Esophagus mucosa (tissue), 1 donor: Measurements from ENCODE around the gene ATG9A. TPM values are rescaled to one million over a fixed set of nuclear protein-coding genes. Genes with fewer than 3 reads are reported as not detected.

ENCODE experiments used
- ATAC-seq: fragments of 200-7000 bp; cut with Tn5 transposase; one replicate; pipeline ENCODE4 v1.9.1; 2020
- total RNA-seq: library from RNA; stranded (reverse); gene quantifications from one replicate; pipeline ENCODE4 v1.2.4, GENCODE V29; 2023
- donor health status: DM: yes; HTN: yes; CAD: no.

Gene ATG9A
- total RNA-seq, 1 donor from 2014 or later, result 29.9 TPM

GRCh38 chr2:219252084-219252483 is 22.6 kb upstream of the ATG9A start:
- peak; percentile 27 for ATAC-seq

GRCh38 chr2:219251656-219252055 is 22.2 kb upstream of the ATG9A start:
- ATAC-seq, result no peak

- ATAC-seq, result no peak
Observed at GRCh38 chr2:219250049-219250781, 20.8 kb upstream of the ATG9A start.

- ATAC-seq, result peak; percentile 79
Observed at GRCh38 chr2:219249203-219249980, 20.0 kb upstream of the ATG9A start.

- ATAC-seq, result no peak
Observed at GRCh38 chr2:219248845-219249202, 19.4 kb upstream of the ATG9A start.

GRCh38 chr2:219247678-219248642 is 18.5 kb upstream of the ATG9A start:
- ATAC-seq, result no peak

- ATAC-seq, result no peak
Observed at GRCh38 chr2:219246559-219246958, 17.1 kb upstream of the ATG9A start.

- no peak for ATAC-seq
Observed at GRCh38 chr2:219245899-219246230, 16.4 kb upstream of the ATG9A start.

GRCh38 chr2:219245148-219245898 is 15.9 kb upstream of the ATG9A start, which contains the start of the genes GLB1L and STK16:
TSS of gene GLB1L (minus strand) at chr2:219245444. CDS start at chr2:219243573, 1,871 bp downstream.
TSS of gene STK16 (plus strand) at chr2:219245479. CDS start at chr2:219246000, 521 bp downstream.
- peak; percentile 56 for ATAC-seq

- ATAC-seq, result no peak
Observed at GRCh38 chr2:219244789-219245147, 15.3 kb upstream of the ATG9A start.

- ATAC-seq, result no peak
Observed at GRCh38 chr2:219243291-219243761, 13.9 kb upstream of the ATG9A start.

GRCh38 chr2:219234331-219234730 is 4.9 kb upstream of the ATG9A start:
- ATAC-seq, result no peak

GRCh38 chr2:219230059-219230540 is 664 bp upstream of the ATG9A start:
- peak; percentile 63 for ATAC-seq

- ATAC-seq, result peak; percentile 6
Observed at GRCh38 chr2:219228911-219229304, 528 bp downstream of the ATG9A start.

GRCh38 chr2:219228041-219228910 is 1.2 kb downstream of the ATG9A start:
- ATAC-seq, result no peak

GRCh38 chr2:219225350-219225749 is 4.1 kb downstream of the ATG9A start:
- no peak for ATAC-seq

- ATAC-seq, result no peak
Observed at GRCh38 chr2:219223831-219224610, 5.4 kb downstream of the ATG9A start.

- ATAC-seq, result no peak
Observed at GRCh38 chr2:219221957-219222518, 7.4 kb downstream of the ATG9A start.

GRCh38 chr2:219220652-219221402 is 8.6 kb downstream of the ATG9A start:
- ATAC-seq, result no peak
